HUDEP-2 (cell line): ENCODE results near the gene PPP2R2B.

ENCODE experiments used
- DNase-seq, 76 experiments: peaks; one replicate each; lab custom pipeline; 2025; ENCODE audit not compliant: unreplicated experiment in 76 of 76; lab: John Stamatoyannopoulos, UW

The PPP2R2B gene

DNA sequence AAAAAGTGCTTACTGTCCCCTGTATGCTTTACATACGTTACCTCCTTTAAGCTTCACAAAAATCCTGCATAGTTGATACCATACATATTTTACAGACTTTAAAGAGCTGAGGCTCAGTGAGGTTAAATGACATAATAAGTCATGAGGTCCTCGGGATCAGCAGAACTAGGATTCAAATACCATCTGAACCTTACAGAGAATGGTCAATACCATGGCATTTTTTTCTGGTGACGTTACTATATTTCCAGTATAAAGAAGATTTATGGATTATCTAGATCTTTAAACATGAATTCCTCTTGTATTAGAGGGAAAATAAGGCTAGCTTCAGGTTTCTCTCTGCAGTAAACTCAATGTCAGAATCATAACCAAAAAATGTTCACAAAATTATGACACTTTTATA lies 208.9 kb downstream of the PPP2R2B start:
- no peak for DNase-seq

DNA sequence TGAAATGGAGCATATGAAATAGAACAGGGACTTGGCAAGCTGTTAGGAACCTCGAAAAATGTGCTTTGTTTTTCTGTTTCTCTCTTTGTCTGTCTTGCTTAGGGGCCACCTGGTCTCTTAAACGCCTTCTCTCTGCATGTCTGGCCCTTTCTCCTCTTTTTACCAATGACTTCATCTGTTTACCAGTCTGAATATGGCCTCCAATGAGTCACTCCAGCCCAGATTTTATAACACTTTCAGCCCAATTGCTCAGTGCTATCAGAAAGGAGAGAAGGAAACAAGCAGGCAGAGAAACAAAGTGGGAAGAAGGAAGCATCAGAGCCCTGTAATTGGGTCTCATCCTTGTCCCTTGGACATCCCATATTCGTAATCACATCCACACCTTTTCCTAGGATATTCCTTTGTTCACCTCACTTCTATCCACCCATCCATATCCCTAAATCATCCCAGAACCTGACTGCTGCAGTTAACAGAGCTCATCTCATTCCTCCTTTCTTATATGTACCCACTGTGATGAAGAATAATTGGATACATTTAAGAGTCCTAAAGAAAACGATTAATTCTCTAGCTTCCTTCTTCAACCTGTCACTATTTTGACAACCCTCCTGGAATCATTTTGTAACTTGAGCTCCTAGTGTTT lies 210.8 kb downstream of the PPP2R2B start:
- DNase-seq = no peak

GRCh38 chr5:146662229-146662628 lies 216.3 kb downstream of the PPP2R2B start:
- DNase-seq = peak in 12 of 76 experiments; percentile 0 to 33 (median 10)

DNA sequence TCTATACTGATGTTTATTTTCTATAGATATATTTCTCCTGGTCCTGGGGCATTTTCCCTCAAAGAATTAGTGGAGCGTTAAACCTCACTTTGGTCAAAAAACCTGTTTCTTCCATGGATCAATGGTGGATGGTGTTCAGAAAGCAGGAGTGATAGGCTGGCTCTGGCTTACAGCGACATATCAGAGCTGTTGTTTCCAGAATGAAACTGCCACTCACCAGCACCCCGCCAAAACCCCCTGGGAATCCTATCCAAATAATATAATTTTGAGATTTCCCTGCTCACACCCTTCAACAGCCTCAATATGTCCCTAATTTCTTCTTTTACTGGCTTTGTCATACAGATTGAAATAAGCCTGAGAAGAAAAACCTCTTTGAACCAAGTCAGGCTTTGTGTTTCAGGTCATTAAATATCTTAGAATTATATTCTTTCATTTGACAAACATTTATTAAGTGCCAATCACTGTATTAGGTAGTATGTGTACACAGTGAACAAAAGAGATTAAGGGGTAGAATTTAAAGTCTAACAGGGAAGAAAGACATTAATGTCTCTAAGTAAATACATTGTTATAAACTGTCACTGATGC lies 218.1 kb downstream of the PPP2R2B start:
- DNase-seq = no peak

- DNase-seq = no peak
These were observed 218.6 kb downstream of the PPP2R2B start for GRCh38 chr5:146659961-146660360.

DNA sequence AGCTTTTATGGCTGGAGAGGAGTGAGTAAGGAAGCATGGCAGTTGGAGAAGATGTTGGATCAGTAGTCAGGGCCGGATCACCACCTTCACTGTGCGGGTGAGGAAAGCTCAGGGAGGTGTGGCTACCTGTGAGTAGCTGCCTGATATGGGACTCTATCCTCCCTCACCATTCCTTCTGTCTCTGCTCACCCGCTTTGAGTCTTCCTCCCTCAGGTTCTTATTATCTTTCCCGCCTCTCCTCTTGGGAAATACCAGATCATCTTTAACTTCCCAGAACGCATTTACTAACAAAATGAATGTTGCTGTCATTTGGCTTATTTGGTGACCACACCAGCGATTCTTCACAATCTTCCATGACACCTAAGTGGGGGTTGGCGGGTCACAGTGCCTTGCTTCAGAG lies 221.9 kb downstream of the PPP2R2B start:
- no peak for DNase-seq

DNA sequence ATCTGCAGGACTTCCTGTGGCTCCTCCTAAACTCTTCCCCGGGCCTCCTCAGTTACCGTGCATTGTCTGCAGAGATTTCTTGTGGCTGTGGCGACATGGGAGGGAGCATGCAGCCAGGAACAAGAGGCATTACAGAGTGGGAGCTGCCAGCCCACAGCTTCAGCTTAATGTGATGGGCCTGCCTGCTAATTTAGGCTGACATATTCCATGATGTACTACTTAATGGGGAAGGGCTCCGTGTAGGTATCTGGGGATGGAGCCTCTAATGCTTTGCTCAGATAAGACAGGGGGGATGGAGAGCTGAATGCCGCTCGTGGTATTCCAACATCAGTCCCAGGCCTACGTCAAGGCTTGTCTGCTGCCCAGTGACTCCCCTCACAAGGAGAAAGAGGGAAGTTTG lies 225.0 kb downstream of the PPP2R2B start:
- no peak for DNase-seq

DNA sequence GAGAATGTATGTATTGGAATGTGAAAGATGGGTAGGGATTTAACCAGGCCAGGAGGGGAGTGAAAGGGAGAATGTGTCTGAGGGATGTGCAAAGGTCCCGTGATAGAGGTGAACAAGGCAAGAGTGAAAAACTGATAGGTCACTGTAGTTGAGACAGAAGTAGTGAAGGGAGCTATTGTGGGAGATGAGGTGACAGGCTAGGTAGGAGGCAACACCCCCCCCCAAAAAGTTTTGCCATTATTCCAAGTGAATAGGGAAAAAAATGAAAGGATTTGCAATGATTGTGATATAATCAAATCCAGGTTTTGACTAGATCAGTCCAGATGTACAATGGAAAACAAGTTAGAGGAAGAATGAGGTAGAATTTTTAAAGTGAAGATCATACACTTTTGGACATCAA lies 226.0 kb downstream of the PPP2R2B start:
- DNase-seq = no peak

GRCh38 chr5:146647656-146648199 lies 230.8 kb downstream of the PPP2R2B start:
- no peak for DNase-seq

DNA sequence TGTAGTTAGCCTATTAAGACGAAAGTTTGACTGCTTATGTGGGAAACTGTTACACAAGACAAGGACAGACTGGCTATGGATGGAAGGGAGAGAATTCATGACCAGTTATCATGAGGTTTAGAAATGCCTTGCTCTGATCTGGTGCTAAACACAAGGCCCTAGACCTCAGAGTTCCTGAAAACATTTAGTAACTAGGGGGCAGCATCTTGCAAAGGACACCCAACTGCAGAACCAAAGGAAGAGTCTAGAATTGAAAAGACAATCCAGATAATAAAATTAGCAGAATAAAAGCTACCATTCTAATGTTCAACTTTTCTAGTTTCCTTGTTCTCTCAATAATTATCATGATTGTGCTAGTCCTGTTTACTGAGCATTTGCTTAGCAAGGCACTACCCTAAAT lies 232.1 kb downstream of the PPP2R2B start:
- no peak for DNase-seq

- no peak for DNase-seq
These were observed 233.2 kb downstream of the PPP2R2B start for GRCh38 chr5:146645342-146645741.

DNA sequence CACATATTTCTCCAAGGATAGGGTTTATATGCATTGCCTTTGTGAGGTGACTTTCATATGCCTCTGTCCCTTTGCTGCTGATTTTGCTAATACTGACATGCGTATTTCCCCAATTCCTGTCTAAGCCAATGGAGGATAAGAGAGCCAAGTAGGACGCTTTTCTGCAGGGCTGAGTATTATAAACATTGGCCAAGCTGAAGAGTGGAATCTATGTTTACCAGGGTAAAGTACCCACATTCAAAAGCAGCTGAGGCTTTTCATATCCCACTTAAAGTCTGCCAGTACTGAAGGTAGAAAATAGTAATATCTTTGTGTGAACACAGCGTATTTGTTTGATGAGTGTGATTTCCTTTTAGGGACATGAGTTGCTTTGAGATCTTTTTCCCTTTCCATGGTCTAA lies 233.7 kb downstream of the PPP2R2B start:
- no peak for DNase-seq

DNA sequence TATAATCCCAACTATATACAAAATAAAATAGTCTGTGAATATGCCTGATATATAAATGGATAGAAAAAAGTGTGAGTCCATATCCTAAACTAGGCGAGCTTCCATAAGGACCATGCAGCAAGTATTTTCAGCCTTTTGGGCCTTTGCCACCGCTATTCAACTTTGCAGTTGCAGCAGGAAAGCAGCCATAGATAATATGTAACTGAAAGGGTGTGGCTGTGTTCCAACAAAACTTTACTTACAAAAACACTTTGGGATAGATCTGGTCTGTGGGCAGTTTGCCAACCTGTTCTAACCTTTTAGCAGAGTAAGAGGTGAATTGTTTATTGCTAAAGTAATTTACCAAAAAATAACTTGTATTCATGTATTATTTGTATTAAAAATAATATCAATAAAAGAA lies 234.8 kb downstream of the PPP2R2B start:
- DNase-seq = no peak

- DNase-seq = no peak
These were observed 236.1 kb downstream of the PPP2R2B start for GRCh38 chr5:146642410-146642809.

DNA sequence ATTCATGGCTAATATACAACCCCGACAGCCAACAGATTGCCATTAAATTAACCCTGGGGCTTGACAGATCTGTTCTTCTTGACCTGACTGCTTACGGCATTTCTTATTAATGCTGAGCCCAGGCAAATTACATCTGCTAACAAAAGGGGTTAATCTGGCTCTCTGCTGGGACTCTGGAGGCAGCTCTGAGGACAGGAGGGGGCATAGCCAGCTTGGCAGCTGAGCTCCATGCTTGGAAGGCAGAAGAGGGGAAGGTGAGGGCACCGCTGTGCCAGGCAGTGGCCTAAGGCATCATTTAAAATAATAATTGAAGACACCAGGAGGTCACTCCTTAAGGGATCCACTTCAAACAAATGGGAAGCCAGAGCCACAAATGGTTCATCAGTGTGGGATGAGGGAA lies 236.6 kb downstream of the PPP2R2B start:
- no peak for DNase-seq

- no peak for DNase-seq
These were observed 238.2 kb downstream of the PPP2R2B start for GRCh38 chr5:146640285-146640896.

DNA sequence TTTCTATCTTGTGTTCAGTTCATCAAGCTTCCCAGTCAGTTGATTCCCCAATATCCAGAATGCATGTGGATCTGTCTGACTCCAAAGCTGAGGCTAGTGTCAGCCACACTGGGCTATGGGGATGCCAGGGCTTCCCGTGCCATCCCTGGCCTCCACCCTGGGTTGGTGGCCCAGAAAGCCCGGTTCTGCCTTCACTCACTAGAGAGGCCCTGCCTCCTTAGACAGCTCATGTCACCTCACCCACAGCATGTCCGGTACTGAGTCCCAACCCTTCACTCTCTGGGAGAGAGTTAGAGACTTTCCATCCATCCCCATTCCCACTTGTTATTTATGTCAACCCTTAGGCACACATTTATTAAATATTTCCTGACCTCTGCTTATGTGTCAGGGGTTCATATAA lies 243.1 kb downstream of the PPP2R2B start:
- DNase-seq = no peak

GRCh38 chr5:146633323-146633764 lies 245.2 kb downstream of the PPP2R2B start:
- no peak for DNase-seq

DNA sequence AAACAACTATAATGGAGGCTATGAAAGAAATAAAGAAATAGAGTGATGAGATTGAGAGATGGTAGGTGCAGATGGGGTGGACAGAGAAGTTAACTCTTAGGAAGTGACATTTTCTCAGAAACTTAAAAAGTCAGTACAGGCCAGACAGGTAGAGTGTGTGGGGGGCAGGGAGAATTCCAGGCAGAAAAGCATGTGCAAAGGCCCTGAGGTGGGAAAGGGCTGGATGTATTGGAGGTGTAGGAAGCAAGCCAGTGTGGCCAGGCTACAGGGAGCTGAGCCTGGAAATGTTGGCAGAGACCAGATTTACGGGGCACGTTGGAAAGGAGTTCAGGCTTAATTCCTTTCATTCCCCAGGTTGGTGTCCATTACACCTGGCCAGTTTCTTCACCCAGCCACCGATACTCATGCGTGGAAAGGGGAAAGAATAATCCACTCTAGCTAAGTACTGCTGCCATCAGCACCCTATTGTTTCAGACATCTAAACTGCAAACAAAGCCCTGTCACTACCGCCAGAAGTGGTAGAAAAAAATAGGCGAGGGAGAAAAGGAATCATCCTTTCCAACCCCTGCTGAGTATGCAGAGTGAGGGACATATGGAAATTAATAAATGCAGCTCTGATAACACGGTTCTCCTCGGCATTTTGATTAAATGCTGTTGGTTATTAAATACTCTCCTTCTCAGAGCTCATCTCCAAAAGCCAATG lies 245.8 kb downstream of the PPP2R2B start:
- no peak for DNase-seq

GRCh38 chr5:146630472-146630871 lies 248.1 kb downstream of the PPP2R2B start:
- DNase-seq = no peak

DNA sequence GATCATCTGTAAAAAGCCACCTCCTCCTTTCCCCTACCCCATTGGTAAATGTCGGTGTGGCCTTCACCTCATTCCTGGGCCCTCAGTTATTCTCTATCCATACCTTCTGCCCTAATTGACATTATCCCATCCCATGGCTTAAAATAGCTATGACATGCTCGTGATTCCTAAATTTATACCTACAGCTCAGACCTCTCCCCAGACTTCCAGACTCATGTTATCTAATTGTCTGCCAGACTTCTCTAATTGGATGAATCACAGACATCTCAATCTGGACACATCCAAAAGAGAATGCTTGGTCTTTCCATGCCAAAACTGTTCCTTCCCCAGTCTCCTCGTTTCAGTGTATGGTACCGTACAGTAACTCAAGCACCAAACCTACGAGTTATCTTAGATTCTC lies 249.6 kb downstream of the PPP2R2B start:
- DNase-seq = no peak
